K562 (cell line): Measurements from ENCODE around the gene GALNT12. TPM values are rescaled to one million over a fixed set of nuclear protein-coding genes. Genes with fewer than 3 reads are reported as not detected.

Experiments used
- ATF3 ChIP-seq, 2 experiments: fragments of 450-650 bp in 1 of 2; sonication (generic) in 1 of 2; formaldehyde crosslinking in 1 of 2; IDR thresholded peaks in 1 of 2; conservative IDR thresholded peaks in 1 of 2; 2 replicates each; pipeline versions ENCODE4 v1.6.1 to v1.8.1; 2016 to 2023; ENCODE audit warnings: mild to moderate bottlenecking in 2 of 2, moderate library complexity in 2 of 2, inconsistent platforms in 1 of 2, missing genetic modification reagents in 1 of 2
- ATF7 ChIP-seq: fragments of 450-650 bp; IDR thresholded peaks from 2 replicates; pipeline ENCODE4 v1.7.1; 2014; ENCODE audit warnings: mild to moderate bottlenecking, moderate library complexity
- C11orf30 ChIP-seq: fragments of 450-650 bp; IDR thresholded peaks from 2 replicates; pipeline ENCODE4 v1.6.1; 2016; ENCODE audit warnings: low read depth, mild to moderate bottlenecking
- CBX3 ChIP-seq, 2 experiments: IDR thresholded peaks; 1 replicate in 1 of 2; 2 replicates in 1 of 2; pipeline ENCODE4 v1.6.1; 2012; ENCODE audit warnings: inconsistent platforms in 2 of 2, low read length in 2 of 2, borderline replicate concordance in 1 of 2, control low read depth in 1 of 2
- CHCHD3 ChIP-seq: fragments of 250-450 bp; sonication (Bioruptor Pico); IDR thresholded peaks from 2 replicates; pipeline ENCODE4 v2.1.2; 2022; ENCODE audit warnings: mild to moderate bottlenecking
- CHD1 ChIP-seq: fragments of 200-600 bp; sonication (generic); IDR thresholded peaks from one replicate; pipeline ENCODE4 v1.6.1; 2012; ENCODE audit warnings: mild to moderate bottlenecking, moderate library complexity, low read length, inconsistent platforms
- COPS2 ChIP-seq: fragments of 450-650 bp; conservative IDR thresholded peaks from 2 replicates; pipeline ENCODE4 v1.6.1; 2016; ENCODE audit warnings: mild to moderate bottlenecking, moderate library complexity
- E2F3 ChIP-seq: fragments of 250-450 bp; sonication (Bioruptor Pico); IDR thresholded peaks from 2 replicates; pipeline ENCODE4 v1.4.0; 2020; ENCODE audit warnings: mild to moderate bottlenecking
- E2F5 ChIP-seq: sonication (generic); formaldehyde crosslinking; IDR thresholded peaks from 2 replicates; pipeline ENCODE4 v1.8.0; 2022; ENCODE audit warnings: mild to moderate bottlenecking, missing genetic modification reagents
- FIP1L1 ChIP-seq: fragments of 200-400 bp; formaldehyde crosslinking; IDR thresholded peaks from 2 replicates; pipeline ENCODE4 v1.6.1; 2018; ENCODE audit warnings: mild to moderate bottlenecking, low read depth, low read length; ENCODE audit not compliant: poor library complexity, severe bottlenecking
- FOXM1 ChIP-seq, 2 experiments: fragments of 450-650 bp in 1 of 2; sonication (generic) in 1 of 2; formaldehyde crosslinking in 1 of 2; IDR thresholded peaks; 2 replicates each; pipeline versions ENCODE4 v1.6.1 to v1.9.0; 2017 to 2022; ENCODE audit warnings: low read depth in 2 of 2, mild to moderate bottlenecking in 2 of 2, missing genetic modification reagents in 1 of 2, moderate library complexity in 1 of 2
- HLTF ChIP-seq: fragments of 450-650 bp; IDR thresholded peaks from 2 replicates; pipeline ENCODE4 v1.6.1; 2016
- KAT8 ChIP-seq: fragments of 450-650 bp; IDR thresholded peaks from 2 replicates; pipeline ENCODE4 v1.6.1; 2016; ENCODE audit warnings: low read depth, mild to moderate bottlenecking
- PHB2 ChIP-seq: fragments of 450-650 bp; IDR thresholded peaks from 2 replicates; pipeline ENCODE4 v1.6.1; 2017; ENCODE audit warnings: low read depth
- POLR2A ChIP-seq: fragments of 450-650 bp; conservative IDR thresholded peaks from 2 replicates; pipeline ENCODE4 v1.6.1; 2016
- PTBP1 ChIP-seq: fragments of 200-400 bp; formaldehyde crosslinking; IDR thresholded peaks from 2 replicates; pipeline ENCODE4 v1.6.1; 2017; ENCODE audit warnings: low read depth, low read length
- PYGO2 ChIP-seq: fragments of 450-650 bp; IDR thresholded peaks from 2 replicates; pipeline ENCODE4 v1.6.1; 2016; ENCODE audit warnings: mild to moderate bottlenecking, missing genetic modification characterization, moderate library complexity, missing compliant biosample characterization
- RFX1 ChIP-seq: fragments of 450-650 bp; IDR thresholded peaks from 2 replicates; pipeline ENCODE4 v1.6.1; 2016; ENCODE audit warnings: mild to moderate bottlenecking, moderate library complexity
- SLC30A9 ChIP-seq: fragments of 250-450 bp; sonication (Bioruptor Pico); IDR thresholded peaks from 2 replicates; pipeline ENCODE4 v1.8.0; 2022; ENCODE audit warnings: mild to moderate bottlenecking, moderate library complexity
- SRSF1 ChIP-seq: fragments of 200-400 bp; formaldehyde crosslinking; IDR thresholded peaks from 2 replicates; pipeline ENCODE4 v1.6.1; 2017; ENCODE audit warnings: mild to moderate bottlenecking, low read depth, low read length, moderate library complexity
- TAF15 ChIP-seq: fragments of 200-400 bp; formaldehyde crosslinking; IDR thresholded peaks from 2 replicates; pipeline ENCODE4 v1.6.1; 2017; ENCODE audit warnings: mild to moderate bottlenecking, low read depth, low read length, moderate library complexity
- TFE3 ChIP-seq: fragments of 450-650 bp; formaldehyde crosslinking; IDR thresholded peaks from 2 replicates; pipeline ENCODE4 v1.4.0; 2020; ENCODE audit warnings: mild to moderate bottlenecking, mixed read lengths
- ZC3H8 ChIP-seq: fragments of 450-650 bp; IDR thresholded peaks from 2 replicates; pipeline ENCODE4 v1.6.1; 2017
- ZFPM2 ChIP-seq: fragments of 250-450 bp; sonication (Bioruptor Pico); IDR thresholded peaks from 2 replicates; pipeline ENCODE4 v1.5.1; 2022; ENCODE audit warnings: mild to moderate bottlenecking
- ZNF431 ChIP-seq: sonication (generic); formaldehyde crosslinking; IDR thresholded peaks from 2 replicates; pipeline ENCODE4 v1.8.0; 2022; ENCODE audit warnings: mild to moderate bottlenecking, missing genetic modification reagents
- ZSCAN32 ChIP-seq: fragments of 450-650 bp; formaldehyde crosslinking; IDR thresholded peaks from 2 replicates; pipeline ENCODE4 v1.4.0; 2020; ENCODE audit warnings: mild to moderate bottlenecking, moderate library complexity
- polyA plus RNA-seq, 8 experiments: library from polyadenylated mRNA; depleted of rRNA in 4 of 8; stranded (reverse) in 5 of 8; unstranded in 3 of 8; fragments of >200 nt; fragmentation: Nextera tagmentation in 2 of 8; fragmentation: Illumina TruSeq in 1 of 8; extraction: Ambion mirVana in 2 of 8; extraction: Trizol in 1 of 8; gene quantifications; 2 replicates each; pipeline versions ENCODE4 v1.2.1 to v1.2.3, GENCODE V29; 2011 to 2014; ENCODE audit warnings: inconsistent platforms in 1 of 8, missing spikeins in 1 of 8
- total RNA-seq, 7 experiments: library from RNA; depleted of rRNA in 6 of 7; stranded (reverse); fragments of >200 nt in 6 of 7; fragmentation: Illumina TruSeq in 2 of 7; extraction: Trizol in 2 of 7; gene quantifications; 2 replicates each; pipeline versions ENCODE4 v1.2.1 to v1.2.3, GENCODE V29; 2011 to 2021; ENCODE audit warnings: low replicate concordance in 1 of 7

Gene GALNT12
- total and polyA plus RNA-seq, 9 of the 15 experiments (the other 6 are each of a cell fraction or from before 2014, with no cell fraction given) = 29.7 to 82.9 (median 44.2) TPM

- no peak; the same call in 1 of the 2 replicates for TF ChIP-seq FOXM1 (IDR thresholded peaks at IDR 0.05; ENCODE audit: low read depth)
- no peak for TF ChIP-seq FOXM1 (CRISPR knock-in tag; IDR thresholded peaks at IDR 0.05; ENCODE audit: low read depth)
- TF ChIP-seq SLC30A9 = no peak
- peak; percentile 100 for TF ChIP-seq ZSCAN32 (CRISPR knock-in tag)
- TF ChIP-seq ZNF431 (CRISPR knock-in tag) = no peak
- TF ChIP-seq E2F5 (CRISPR knock-in tag) = no peak
- no peak for TF ChIP-seq FIP1L1
- no peak for TF ChIP-seq CHCHD3 (CRISPR knock-in tag)
- TF ChIP-seq RFX1 = no peak
- no peak for TF ChIP-seq CHD1
- TF ChIP-seq TFE3 (CRISPR knock-in tag) = no peak
- peak; percentile 72; the same call in 1 of the 2 replicates for TF ChIP-seq HLTF
- TF ChIP-seq PTBP1 = no peak
- TF ChIP-seq E2F3 (CRISPR knock-in tag) = peak; percentile 28; the same call in 1 of the 2 replicates
- peak; percentile 99 for TF ChIP-seq ATF3 (IDR thresholded peaks at IDR 0.05)
- TF ChIP-seq ATF3 (CRISPR knock-in tag; conservative IDR thresholded peaks at IDR 0.05) = peak; percentile 88
- TF ChIP-seq C11orf30 = no peak
- peak; percentile 96 for TF ChIP-seq ATF7
- no peak for TF ChIP-seq PHB2
- TF ChIP-seq CBX3 (IDR thresholded peaks at IDR 0.05; ENCODE audit: borderline replicate concordance in 1 of 2, low read length in 2 of 2) = peak in 1 of 2 experiments; percentile 64; a peak in 1 of 3 replicates
- peak; percentile 38; the same call in 1 of the 2 replicates for TF ChIP-seq PYGO2
- TF ChIP-seq TAF15 = no peak
- no peak for TF ChIP-seq SRSF1
- 0 out of 2 replicates have a peak, but pooled peaks have one; percentile 9 for TF ChIP-seq ZFPM2
- no peak for TF ChIP-seq COPS2
- TF ChIP-seq ZC3H8 = no peak
- no peak for TF ChIP-seq POLR2A
- TF ChIP-seq KAT8 = no peak
Measured at GRCh38 chr9:98867429-98868168, 60.1 kb downstream of the GALNT12 start (continued).
